GM23338 (cell line): ENCODE results near the gene PSMA3. TPM values are rescaled to one million over a fixed set of nuclear protein-coding genes. Genes with fewer than 3 reads are reported as not detected.
A peak's percentile ranks its signal among the peaks of the same experiment; 100 is the strongest.

Source experiments
- ATAC-seq: fragments of 200-7000 bp; cut with Tn5 transposase; 3 replicates; pipeline ENCODE4 v1.9.1; 2020
- DNase-seq: peaks from one replicate; pipeline ENCODE4 v3.0.0-alpha.2; 2015; ENCODE audit warnings: low spot score
- H2AFZ ChIP-seq: fragments of 200-600 bp; sonication (generic); 2 replicates; pipeline ENCODE4 v1.8.0; 2016; ENCODE audit warnings: antibody characterized with exemption, mild to moderate bottlenecking, moderate library complexity
- H3F3A ChIP-seq: fragments of 200-600 bp; sonication (generic); replicated peaks from 2 replicates; pipeline ENCODE4 v1.8.0; 2017; ENCODE audit warnings: antibody characterized with exemption, mixed run types, low read depth
- H3K27ac ChIP-seq: fragments of 200-600 bp; sonication (generic); 2 replicates; pipeline ENCODE4 v1.6.1; 2016; ENCODE audit warnings: low read depth
- H3K27me3 ChIP-seq: fragments of 200-600 bp; sonication (generic); 2 replicates; pipeline ENCODE4 v1.8.0; 2016; ENCODE audit warnings: mild to moderate bottlenecking, mixed run types, moderate library complexity; ENCODE audit not compliant: insufficient read depth
- H3K36me3 ChIP-seq: fragments of 200-600 bp; sonication (generic); 2 replicates; pipeline ENCODE4 v1.8.0; 2016; ENCODE audit warnings: mild to moderate bottlenecking; ENCODE audit not compliant: insufficient read depth
- H3K4me1 ChIP-seq: fragments of 200-600 bp; sonication (generic); 2 replicates; pipeline ENCODE4 v1.8.0; 2016; ENCODE audit warnings: mild to moderate bottlenecking, moderate library complexity; ENCODE audit not compliant: insufficient read depth
- H3K4me2 ChIP-seq: fragments of 200-600 bp; sonication (generic); 2 replicates; pipeline ENCODE4 v1.7.1; 2017; ENCODE audit warnings: mixed run types
- H3K4me3 ChIP-seq: fragments of 200-600 bp; sonication (generic); 2 replicates; pipeline ENCODE4 v1.6.1; 2016; ENCODE audit warnings: mixed run types
- H3K79me2 ChIP-seq: fragments of 200-600 bp; sonication (generic); replicated peaks from 2 replicates; pipeline ENCODE4 v1.8.0; 2017; ENCODE audit warnings: mild to moderate bottlenecking; ENCODE audit not compliant: insufficient read depth
- H3K9me2 ChIP-seq: fragments of 200-600 bp; sonication (generic); 2 replicates; pipeline ENCODE4 v1.8.0; 2017; ENCODE audit not compliant: insufficient read depth
- H4K20me1 ChIP-seq: fragments of 200-600 bp; sonication (generic); replicated peaks from 2 replicates; pipeline ENCODE4 v1.8.0; 2017; ENCODE audit warnings: mild to moderate bottlenecking; ENCODE audit not compliant: insufficient read depth
- H3K27ac Mint-ChIP-seq: 2 replicates; pipeline ENCODE4 v1.8.0; 2020; ENCODE audit warnings: inconsistent platforms, mild to moderate bottlenecking, moderate library complexity, mixed read lengths
- H3K27me3 Mint-ChIP-seq: 3 replicates; pipeline ENCODE4 v1.8.0; 2022; ENCODE audit warnings: low read depth, mild to moderate bottlenecking, moderate library complexity, mixed read lengths, inconsistent platforms; ENCODE audit not compliant: insufficient read depth, poor library complexity
- H3K36me3 Mint-ChIP-seq: 3 replicates; pipeline ENCODE4 v1.8.0; 2021; ENCODE audit warnings: low read depth, mild to moderate bottlenecking, inconsistent platforms, moderate library complexity, mixed read lengths
- H3K4me1 Mint-ChIP-seq: 3 replicates; pipeline ENCODE4 v1.8.0; 2020; ENCODE audit warnings: mild to moderate bottlenecking, inconsistent platforms, mixed read lengths
- H3K4me3 Mint-ChIP-seq: 3 replicates; pipeline ENCODE4 v1.8.0; 2021; ENCODE audit warnings: moderate library complexity, mild to moderate bottlenecking, inconsistent platforms, mixed read lengths
- H3K9me3 Mint-ChIP-seq: 3 replicates; pipeline ENCODE4 v1.8.0; 2020; ENCODE audit warnings: moderate library complexity, mild to moderate bottlenecking, inconsistent platforms, mixed read lengths
- CREB1 ChIP-seq: fragments of 250-450 bp; sonication (Bioruptor Pico); IDR thresholded peaks from 2 replicates; pipeline ENCODE4 v1.5.0; 2020; ENCODE audit warnings: low read depth, mild to moderate bottlenecking, moderate library complexity
- EZH2 ChIP-seq: fragments of 200-600 bp; sonication (generic); IDR thresholded peaks from one replicate; pipeline ENCODE4 v1.8.0; 2017; ENCODE audit warnings: antibody characterized with exemption, mild to moderate bottlenecking, low read depth; ENCODE audit not compliant: unreplicated experiment
- NANOG ChIP-seq: IDR thresholded peaks from 2 replicates; pipeline ENCODE4 v1.6.1; 2016; ENCODE audit warnings: antibody characterized with exemption, borderline replicate concordance
- POLR2AphosphoS5 ChIP-seq: IDR thresholded peaks from 2 replicates; pipeline ENCODE4 v1.6.1; 2016; ENCODE audit warnings: antibody characterized with exemption, low read depth
- ZNF331 ChIP-seq: fragments of 250-450 bp; sonication (Bioruptor Pico); IDR thresholded peaks from 2 replicates; pipeline ENCODE4 v1.5.0; 2020; ENCODE audit warnings: low read depth, mild to moderate bottlenecking, moderate library complexity
- polyA plus RNA-seq: library from polyadenylated mRNA; unstranded; fragments of >200 nt; fragmentation: Nextera tagmentation; extraction: Ambion mirVana; gene quantifications from 2 replicates; pipeline ENCODE4 v1.2.1, GENCODE V29; 2016
- total RNA-seq: library from RNA; depleted of rRNA; stranded (reverse); fragments of >200 nt; shearing (Covaris generic); gene quantifications from 2 replicates; pipeline ENCODE4 v1.2.3, GENCODE V29; 2014
- TF ChIP-seq, protein P1 (sequence below), 2 experiments: fragments of 200-600 bp in 1 of 2; sonication (generic) in 1 of 2; conservative IDR thresholded peaks; 2 replicates each; pipeline versions ENCODE4 v1.5.1 to v1.6.1; 2016 to 2017; ENCODE audit warnings: antibody characterized with exemption in 2 of 2, low read depth in 2 of 2, mild to moderate bottlenecking in 2 of 2, moderate library complexity in 1 of 2

The PSMA3 gene
- total and polyA plus RNA-seq, 2 experiments from 2014 or later, result 184 to 677 TPM

DNA sequence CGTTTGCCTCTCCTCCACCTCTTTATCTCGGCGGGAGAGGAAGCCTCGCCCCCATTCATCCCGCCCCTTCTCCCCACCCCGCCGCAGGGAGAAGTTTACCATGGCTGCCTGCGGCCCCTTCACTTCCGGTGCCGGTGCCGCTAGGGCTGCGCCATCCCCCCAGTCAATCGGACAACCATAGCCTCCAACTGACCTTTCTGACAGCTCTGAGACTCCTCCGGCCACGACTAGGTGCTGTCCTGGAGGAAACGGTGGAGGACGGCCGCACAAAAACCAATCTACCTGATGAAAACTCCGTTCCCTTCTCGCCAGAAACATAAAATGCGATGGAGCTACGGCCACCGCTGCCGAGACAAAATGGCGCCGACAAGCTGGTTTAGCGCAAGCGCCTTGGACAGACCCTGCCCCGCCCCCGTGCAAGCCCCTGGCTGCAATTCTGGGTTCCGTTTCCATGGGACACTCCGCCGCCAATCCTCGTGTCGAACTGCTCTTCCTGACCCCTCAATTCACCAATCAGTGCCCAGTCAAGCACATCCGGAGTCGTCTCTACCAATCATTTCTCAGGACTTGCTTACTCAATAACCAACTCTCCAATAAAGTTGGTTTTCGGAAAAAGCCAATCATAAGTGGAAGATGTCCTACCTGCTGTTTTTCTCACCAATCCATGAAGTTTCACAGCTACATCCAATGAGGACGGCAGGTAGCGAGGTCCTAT, 53.3 kb downstream of the PSMA3 start (continued):
- TF ChIP-seq, protein P1, sequence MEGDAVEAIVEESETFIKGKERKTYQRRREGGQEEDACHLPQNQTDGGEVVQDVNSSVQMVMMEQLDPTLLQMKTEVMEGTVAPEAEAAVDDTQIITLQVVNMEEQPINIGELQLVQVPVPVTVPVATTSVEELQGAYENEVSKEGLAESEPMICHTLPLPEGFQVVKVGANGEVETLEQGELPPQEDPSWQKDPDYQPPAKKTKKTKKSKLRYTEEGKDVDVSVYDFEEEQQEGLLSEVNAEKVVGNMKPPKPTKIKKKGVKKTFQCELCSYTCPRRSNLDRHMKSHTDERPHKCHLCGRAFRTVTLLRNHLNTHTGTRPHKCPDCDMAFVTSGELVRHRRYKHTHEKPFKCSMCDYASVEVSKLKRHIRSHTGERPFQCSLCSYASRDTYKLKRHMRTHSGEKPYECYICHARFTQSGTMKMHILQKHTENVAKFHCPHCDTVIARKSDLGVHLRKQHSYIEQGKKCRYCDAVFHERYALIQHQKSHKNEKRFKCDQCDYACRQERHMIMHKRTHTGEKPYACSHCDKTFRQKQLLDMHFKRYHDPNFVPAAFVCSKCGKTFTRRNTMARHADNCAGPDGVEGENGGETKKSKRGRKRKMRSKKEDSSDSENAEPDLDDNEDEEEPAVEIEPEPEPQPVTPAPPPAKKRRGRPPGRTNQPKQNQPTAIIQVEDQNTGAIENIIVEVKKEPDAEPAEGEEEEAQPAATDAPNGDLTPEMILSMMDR (conservative IDR thresholded peaks at IDR 0.05; ENCODE audit: low read depth in 2 of 2), result no peak
- peak; percentile 84 for TF ChIP-seq CREB1 (CRISPR knock-in tag)
- peak; percentile 70 for TF ChIP-seq POLR2AphosphoS5
- peak; percentile 44; the same call in 1 of the 2 replicates for TF ChIP-seq ZNF331 (CRISPR knock-in tag)
- no peak for TF ChIP-seq NANOG

GRCh38 chr14:58298477-58299400, 54.1 kb downstream of the PSMA3 start, which contains the start of gene ARID4A:
Gene ARID4A, plus strand, starts transcription at chr14:58298555. Its CDS starts 1,300 bp downstream, at chr14:58299855.
- H3F3A ChIP-seq, result 0 out of 2 replicates have a peak, but pooled peaks cover 5% of the 10 kb centered on the region
- peak within 1 kb of the TSS; percentile 90 for H3K27ac ChIP-seq
- Mint-ChIP-seq H3K27me3 (no peaks in the 10 kb centered on the region), H3K36me3 (peaks cover 36% of the 10 kb centered on the region), H3K9me3 (no peaks in the 10 kb centered on the region), H3K4me3 (peak within 1 kb of the TSS; percentile 89; the same call in 1 of the 3 replicates), H3K4me1 (peaks cover 6% of the 10 kb centered on the region; the same call in 2 of the 3 replicates), H3K27ac (no peak within 1 kb of the TSS)
- peak; percentile 28 for ATAC-seq
- peaks cover 7% of the 10 kb centered on the region for H4K20me1 ChIP-seq
- no peaks in the 10 kb centered on the region for H3K27me3 ChIP-seq
- H2AFZ ChIP-seq, result 0 out of 2 replicates have a peak within 1 kb of the TSS, but pooled peaks have one; percentile 19
- H3K4me2 ChIP-seq, result peak within 1 kb of the TSS; percentile 92
- peaks cover 13% of the 10 kb centered on the region for H3K4me1 ChIP-seq
- peak within 1 kb of the TSS; percentile 84 for H3K4me3 ChIP-seq
- H3K79me2 ChIP-seq, result peaks cover 52% of the 10 kb centered on the region
- peaks cover 4% of the 10 kb centered on the region; the same call in 1 of the 2 replicates for H3K36me3 ChIP-seq
- peak; percentile 36 for DNase-seq
- H3K9me2 ChIP-seq, result no peaks in the 10 kb centered on the region
- TF ChIP-seq POLR2AphosphoS5 (peak; percentile 53; the same call in 1 of the 2 replicates), EZH2 (no peak)
